Measurements from ENCODE around the gene TMEM231.
A peak's percentile ranks its signal among the peaks of the same experiment; 100 is the strongest.
"Not testable (repeated sequence)": the region's sequence is repeated elsewhere in the genome, so short reads cannot be mapped to it uniquely, and the experiment has no call there.

Gene TMEM231

DNA sequence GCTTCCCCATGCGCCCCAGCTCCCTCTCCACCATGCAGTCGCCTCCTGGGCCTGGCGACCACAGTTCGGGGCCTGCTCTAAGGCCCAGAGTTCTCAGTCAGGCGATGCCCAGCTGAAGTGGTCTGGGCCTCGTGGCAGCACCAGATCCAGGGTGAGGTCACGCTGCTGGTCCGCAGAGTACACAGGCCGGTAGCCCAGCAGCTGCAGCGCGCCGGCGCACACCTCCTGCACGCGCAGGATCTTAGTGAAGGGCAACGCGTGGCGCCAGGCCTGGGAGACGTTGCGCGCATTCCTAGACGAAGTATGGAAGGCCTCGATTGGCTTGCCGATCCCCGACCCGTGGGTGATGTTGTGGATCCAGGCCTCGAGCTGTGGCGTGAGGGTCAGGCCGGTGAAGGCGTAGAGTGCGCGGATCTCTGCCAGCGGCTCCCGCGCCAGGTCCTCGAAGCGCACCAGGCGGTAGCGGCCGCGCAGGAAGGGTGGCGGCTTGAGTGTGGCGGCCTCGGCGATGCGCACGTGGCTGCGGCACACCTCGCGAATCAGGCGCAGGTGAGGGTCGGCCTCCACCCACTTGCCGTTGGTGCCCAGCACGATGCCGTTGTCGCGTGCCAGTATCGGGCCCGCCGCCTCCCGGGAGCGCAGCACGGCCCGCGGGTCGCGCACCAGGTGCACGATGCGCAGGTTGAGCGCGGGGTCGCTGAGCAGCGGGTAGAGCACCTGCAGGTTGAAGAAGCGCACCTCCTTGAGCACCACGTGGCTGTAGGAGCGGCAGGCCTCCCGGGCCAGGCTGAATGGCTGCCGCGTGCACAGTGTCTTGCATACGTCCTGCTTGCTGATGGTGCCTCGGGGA is 26.8 kb downstream of the TMEM231 start:
- no peak for DNase-seq (ENCODE audit: low read depth)
- no peak overlapping the region for H3K4me3 ChIP-seq (ENCODE audit: low read length)
- TF ChIP-seq, protein P1, sequence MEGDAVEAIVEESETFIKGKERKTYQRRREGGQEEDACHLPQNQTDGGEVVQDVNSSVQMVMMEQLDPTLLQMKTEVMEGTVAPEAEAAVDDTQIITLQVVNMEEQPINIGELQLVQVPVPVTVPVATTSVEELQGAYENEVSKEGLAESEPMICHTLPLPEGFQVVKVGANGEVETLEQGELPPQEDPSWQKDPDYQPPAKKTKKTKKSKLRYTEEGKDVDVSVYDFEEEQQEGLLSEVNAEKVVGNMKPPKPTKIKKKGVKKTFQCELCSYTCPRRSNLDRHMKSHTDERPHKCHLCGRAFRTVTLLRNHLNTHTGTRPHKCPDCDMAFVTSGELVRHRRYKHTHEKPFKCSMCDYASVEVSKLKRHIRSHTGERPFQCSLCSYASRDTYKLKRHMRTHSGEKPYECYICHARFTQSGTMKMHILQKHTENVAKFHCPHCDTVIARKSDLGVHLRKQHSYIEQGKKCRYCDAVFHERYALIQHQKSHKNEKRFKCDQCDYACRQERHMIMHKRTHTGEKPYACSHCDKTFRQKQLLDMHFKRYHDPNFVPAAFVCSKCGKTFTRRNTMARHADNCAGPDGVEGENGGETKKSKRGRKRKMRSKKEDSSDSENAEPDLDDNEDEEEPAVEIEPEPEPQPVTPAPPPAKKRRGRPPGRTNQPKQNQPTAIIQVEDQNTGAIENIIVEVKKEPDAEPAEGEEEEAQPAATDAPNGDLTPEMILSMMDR (conservative IDR thresholded peaks at IDR 0.05; ENCODE audit: low read depth, low read length), result no peak

DNA sequence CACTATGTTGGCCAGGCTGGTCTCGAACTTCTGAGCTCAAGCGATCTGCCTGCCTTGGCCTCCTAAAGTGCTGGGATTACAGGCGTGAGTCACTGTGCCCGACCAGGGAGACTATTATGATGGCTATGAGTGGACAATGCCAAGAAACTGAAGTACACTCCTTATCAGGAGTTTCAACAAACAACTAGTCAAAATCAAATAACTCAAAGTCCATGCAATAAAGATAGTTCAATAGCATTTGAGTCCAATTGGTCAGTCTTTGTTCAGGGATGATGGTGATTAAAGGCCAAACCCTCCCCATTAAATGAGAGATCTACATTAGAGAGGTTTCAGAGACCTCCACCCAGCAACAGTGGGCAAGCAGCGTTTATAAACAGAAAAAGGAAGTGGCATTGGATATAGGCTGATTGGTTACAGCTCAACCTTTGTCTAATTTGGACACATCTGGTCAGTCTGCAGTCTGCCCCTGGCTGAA is 28.2 kb downstream of the TMEM231 start:
- no peak for DNase-seq (ENCODE audit: low read depth)
- no peak overlapping the region for H3K4me3 ChIP-seq (ENCODE audit: low read length)
- TF ChIP-seq, protein P1 (conservative IDR thresholded peaks at IDR 0.05; ENCODE audit: low read depth, low read length), result no peak

- DNase-seq (ENCODE audit: low read depth), result no peak
- TF ChIP-seq, protein P1 (conservative IDR thresholded peaks at IDR 0.05; ENCODE audit: low read depth, low read length), result no peak
- no peak overlapping the region for H3K4me3 ChIP-seq (ENCODE audit: low read length)
Measured at GRCh38 chr16:75526032-75526790, 29.8 kb downstream of the TMEM231 start.

DNA sequence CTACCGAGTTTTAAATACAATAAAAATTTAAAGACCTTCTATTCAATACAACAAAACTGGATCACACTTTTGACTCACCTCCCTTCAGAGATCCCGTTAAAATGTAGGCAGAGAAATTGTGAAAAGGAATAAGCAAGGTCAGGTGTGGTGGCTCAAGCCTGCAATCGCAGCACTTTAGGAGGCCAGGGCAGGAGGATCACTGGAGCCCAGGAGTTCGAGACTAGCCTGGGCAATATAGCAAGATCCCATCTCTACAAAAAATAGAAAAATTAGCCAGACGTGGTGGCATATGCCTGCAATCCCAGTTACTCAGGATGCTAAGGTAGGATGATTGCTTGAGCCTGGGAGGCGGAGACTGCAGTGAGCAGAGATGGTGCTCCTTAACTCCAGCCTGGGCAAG is 36.9 kb downstream of the TMEM231 start:
- no peak overlapping the region for H3K4me3 ChIP-seq (ENCODE audit: low read length)
- TF ChIP-seq, protein P1 (conservative IDR thresholded peaks at IDR 0.05; ENCODE audit: low read depth, low read length), result no peak
- DNase-seq (ENCODE audit: low read depth), result no peak

GRCh38 chr16:75516189-75516966 is 39.7 kb downstream of the TMEM231 start:
- peak overlapping the region; percentile 76 for H3K4me3 ChIP-seq (ENCODE audit: low read length)
- not testable (repeated sequence) for DNase-seq (ENCODE audit: low read depth)

DNA sequence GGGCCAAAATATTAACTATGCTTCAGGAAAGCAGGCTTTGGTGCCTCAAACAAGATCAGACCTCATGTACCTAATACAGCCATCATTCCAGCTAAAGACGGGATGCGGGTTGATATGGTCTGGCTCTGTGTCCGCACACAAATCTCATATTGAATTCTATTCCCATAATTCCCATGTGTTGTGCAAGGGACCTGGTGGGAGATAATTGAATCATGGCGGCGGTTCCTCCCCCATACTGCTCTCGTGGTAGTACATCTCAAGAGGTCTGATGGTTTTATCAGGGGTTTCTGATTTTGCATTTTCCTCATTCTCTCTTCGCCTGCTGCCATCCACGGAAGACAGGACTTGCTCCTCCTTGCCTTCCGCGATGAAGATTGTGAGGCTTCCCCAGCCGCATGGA is 41.8 kb downstream of the TMEM231 start:
- TF ChIP-seq, protein P1 (conservative IDR thresholded peaks at IDR 0.05; ENCODE audit: low read depth, low read length), result no peak
- no peak overlapping the region for H3K4me3 ChIP-seq (ENCODE audit: low read length)
- no peak for DNase-seq (ENCODE audit: low read depth)

DNA sequence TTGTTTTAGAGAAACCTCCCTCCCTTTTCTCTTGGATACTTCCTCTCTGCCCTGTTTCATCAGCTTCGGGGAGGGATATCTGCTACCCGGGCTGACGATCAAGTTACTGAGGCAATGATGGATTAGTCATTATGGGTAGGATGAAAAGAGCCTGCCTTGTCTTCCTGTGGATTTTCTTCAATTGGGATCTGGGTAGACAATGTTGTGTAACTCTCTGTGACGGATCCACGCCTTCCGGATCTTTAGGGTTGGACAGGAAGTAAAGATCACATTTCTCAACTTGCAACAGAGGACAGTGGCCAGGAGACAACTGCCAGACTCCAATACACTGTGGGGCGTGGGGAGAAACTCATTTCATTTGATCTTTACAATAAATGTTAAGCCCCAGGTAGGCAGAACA is 49.5 kb downstream of the TMEM231 start:
- TF ChIP-seq, protein P1 (conservative IDR thresholded peaks at IDR 0.05; ENCODE audit: low read depth, low read length), result no peak
- no peak overlapping the region for H3K4me3 ChIP-seq (ENCODE audit: low read length)
- DNase-seq (ENCODE audit: low read depth), result no peak

Measured in retinal pigment epithelial cell (primary cell).